ENCODE results near the gene ADAMTS9. TPM values are rescaled to one million over a fixed set of nuclear protein-coding genes. Genes with fewer than 3 reads are reported as not detected.
A peak's percentile ranks its signal among the peaks of the same experiment; 100 is the strongest.

The ADAMTS9 gene
- total and polyA plus RNA-seq, 10 donors = 9.1 to 112 (median 34.8) TPM

DNA sequence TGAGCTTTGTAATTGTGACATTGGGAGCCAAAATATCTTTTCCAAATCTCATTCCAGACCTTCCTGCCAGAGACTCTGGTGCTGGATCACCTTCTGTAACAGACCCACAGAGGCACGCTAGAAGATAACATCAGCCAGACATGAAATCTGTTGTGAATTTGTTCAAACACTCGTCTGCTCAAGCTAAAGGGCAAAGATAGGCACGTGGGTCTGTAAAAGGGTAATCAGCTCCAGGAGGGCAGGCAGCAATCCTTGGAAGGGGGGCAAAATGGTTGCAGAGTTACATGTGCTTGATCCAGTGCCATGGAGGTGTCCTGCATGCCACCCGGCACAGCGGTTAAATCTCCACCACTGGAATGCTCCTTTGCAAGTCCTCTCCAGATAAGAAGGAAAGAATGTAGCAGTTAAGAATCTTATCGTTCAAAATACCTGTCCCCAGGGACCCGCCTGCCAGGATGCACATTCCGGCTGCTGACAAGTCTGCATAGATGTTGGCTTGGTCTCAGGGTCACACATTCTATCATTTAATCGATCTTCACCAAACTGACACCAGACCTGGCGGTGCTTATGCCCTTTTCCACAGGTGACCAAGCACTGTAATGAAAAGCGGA, 74.8 kb downstream of the ADAMTS9 start:
- TF ChIP-seq POLR2A (IDR thresholded peaks at IDR 0.05) (no peak), POLR2AphosphoS5 (IDR thresholded peaks at IDR 0.05) (no peak)
- TF ChIP-seq, protein P1, sequence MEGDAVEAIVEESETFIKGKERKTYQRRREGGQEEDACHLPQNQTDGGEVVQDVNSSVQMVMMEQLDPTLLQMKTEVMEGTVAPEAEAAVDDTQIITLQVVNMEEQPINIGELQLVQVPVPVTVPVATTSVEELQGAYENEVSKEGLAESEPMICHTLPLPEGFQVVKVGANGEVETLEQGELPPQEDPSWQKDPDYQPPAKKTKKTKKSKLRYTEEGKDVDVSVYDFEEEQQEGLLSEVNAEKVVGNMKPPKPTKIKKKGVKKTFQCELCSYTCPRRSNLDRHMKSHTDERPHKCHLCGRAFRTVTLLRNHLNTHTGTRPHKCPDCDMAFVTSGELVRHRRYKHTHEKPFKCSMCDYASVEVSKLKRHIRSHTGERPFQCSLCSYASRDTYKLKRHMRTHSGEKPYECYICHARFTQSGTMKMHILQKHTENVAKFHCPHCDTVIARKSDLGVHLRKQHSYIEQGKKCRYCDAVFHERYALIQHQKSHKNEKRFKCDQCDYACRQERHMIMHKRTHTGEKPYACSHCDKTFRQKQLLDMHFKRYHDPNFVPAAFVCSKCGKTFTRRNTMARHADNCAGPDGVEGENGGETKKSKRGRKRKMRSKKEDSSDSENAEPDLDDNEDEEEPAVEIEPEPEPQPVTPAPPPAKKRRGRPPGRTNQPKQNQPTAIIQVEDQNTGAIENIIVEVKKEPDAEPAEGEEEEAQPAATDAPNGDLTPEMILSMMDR (IDR thresholded peaks at IDR 0.05 in 8 of 11, conservative IDR thresholded peaks at IDR 0.05 in 3 of 11) = no peak
- Histone ChIP-seq H3K4me1 (peaks cover 0 to 4% (median 0%) of the 10 kb centered on the region in 6 donors), H3K27me3 (replicated peaks in 1 of 7) (no peaks in the 10 kb centered on the region), H3K27ac (peak overlapping the region in 6 of 8 donors; percentile 4 to 50 (median 24)), H3K36me3 (peaks cover 0 to 27% (median 0%) of the 10 kb centered on the region in 6 donors), H3K4me3 (no peak overlapping the region), H3K9me3 (no peaks in the 10 kb centered on the region)
- intact Hi-C loops (cut with DNase I; ENCODE audit: low total_unique reads) = no loop called here
- DNase-seq = no peak
- WGBS, 5 donors = 75 to 83% (median 81%) methylated on average over 11 of the region's 11 CpGs

GRCh38 chr3:64612082-64612860, 75.5 kb downstream of the ADAMTS9 start:
- peaks cover 0 to 4% (median 0%) of the 10 kb centered on the region in 6 donors for H3K4me1 ChIP-seq
- DNase-seq = no peak
- H3K27me3 ChIP-seq (replicated peaks in 1 of 7) = no peaks in the 10 kb centered on the region
- H3K36me3 ChIP-seq = peaks cover 0 to 27% (median 0%) of the 10 kb centered on the region in 6 donors
- TF ChIP-seq, protein P1 (IDR thresholded peaks at IDR 0.05 in 8 of 11, conservative IDR thresholded peaks at IDR 0.05 in 3 of 11) = no peak
- peak in 1 of 3 donors; percentile 74 for TF ChIP-seq POLR2AphosphoS5 (IDR thresholded peaks at IDR 0.05)
- peak overlapping the region in 5 of 8 donors; percentile 4 to 50 (median 18) for H3K27ac ChIP-seq
- no peak overlapping the region for H3K4me3 ChIP-seq
- 71 to 78% (median 75%) methylated on average over 4 of the region's 4 CpGs for WGBS, 5 donors
- intact Hi-C loops (cut with DNase I; ENCODE audit: low total_unique reads) = no loop called here
- H3K9me3 ChIP-seq = no peaks in the 10 kb centered on the region

- TF ChIP-seq, protein P1 (IDR thresholded peaks at IDR 0.05 in 8 of 11, conservative IDR thresholded peaks at IDR 0.05 in 3 of 11) = no peak
- TF ChIP-seq POLR2AphosphoS5 (IDR thresholded peaks at IDR 0.05) (no peak), POLR2A (IDR thresholded peaks at IDR 0.05) (no peak)
- Histone ChIP-seq H3K4me3 (no peak overlapping the region), H3K4me1 (peaks cover 0 to 4% (median 0%) of the 10 kb centered on the region in 6 donors), H3K27ac (no peak overlapping the region), H3K36me3 (peaks cover 0 to 35% (median 2%) of the 10 kb centered on the region in 6 donors), H3K9me3 (no peaks in the 10 kb centered on the region), H3K27me3 (replicated peaks in 1 of 7) (no peaks in the 10 kb centered on the region)
- intact Hi-C loops (cut with DNase I; ENCODE audit: low total_unique reads) = no loop called here
- DNase-seq = no peak
- 89 to 98% (median 93%) methylated on average over 2 of the region's 2 CpGs for WGBS, 5 donors
These were observed 79.1 kb downstream of the ADAMTS9 start for GRCh38 chr3:64608741-64609140.

DNA sequence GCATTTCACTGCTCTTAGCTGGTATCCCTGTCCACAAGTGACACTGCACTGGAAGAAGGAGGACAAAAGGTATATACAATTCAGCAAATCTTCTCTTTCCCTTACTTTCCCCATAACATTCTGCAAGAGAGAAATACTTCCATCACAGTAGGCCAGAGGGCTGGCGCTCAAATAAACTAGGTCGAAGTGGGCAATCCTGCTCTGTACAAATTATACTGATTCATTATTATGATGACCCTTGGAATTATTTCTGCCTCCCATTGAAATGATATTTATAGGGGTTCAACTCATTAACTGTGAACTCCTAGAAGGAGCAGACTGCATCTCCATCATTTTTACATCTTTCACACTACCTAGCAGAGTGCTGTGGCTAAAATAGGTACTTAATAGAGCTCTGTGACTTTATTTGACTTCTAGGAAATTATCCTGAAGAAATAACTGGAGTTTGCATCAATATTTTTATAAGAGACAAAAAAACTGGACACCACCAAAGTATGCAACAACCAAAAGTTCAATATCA, 80.7 kb downstream of the ADAMTS9 start:
- peaks cover 0 to 42% (median 3%) of the 10 kb centered on the region in 6 donors for H3K36me3 ChIP-seq
- H3K9me3 ChIP-seq = no peaks in the 10 kb centered on the region
- intact Hi-C loops (cut with DNase I; ENCODE audit: low total_unique reads) = no loop called here
- no peak overlapping the region for H3K4me3 ChIP-seq
- no peak for TF ChIP-seq POLR2A (IDR thresholded peaks at IDR 0.05)
- TF ChIP-seq POLR2AphosphoS5 (IDR thresholded peaks at IDR 0.05) = no peak
- WGBS, 5 donors = 89 to 98% (median 94%) methylated on average over 2 of the region's 2 CpGs
- H3K4me1 ChIP-seq = peaks cover 0 to 4% (median 0%) of the 10 kb centered on the region in 6 donors
- no peaks in the 10 kb centered on the region for H3K27me3 ChIP-seq (replicated peaks in 1 of 7)
- no peak overlapping the region for H3K27ac ChIP-seq
- no peak for DNase-seq
